ENCODE data around the gene IQCB1. TPM values are rescaled to one million over a fixed set of nuclear protein-coding genes. Genes with fewer than 3 reads are reported as not detected.
"Not testable (repeated sequence)": the region's sequence is repeated elsewhere in the genome, so short reads cannot be mapped to it uniquely, and the experiment has no call there.

Gene IQCB1
- total RNA-seq, 2 experiments from 2014 or later = 45.4 to 51.6 TPM

GRCh38 chr3:121781611-121782010, 53.2 kb downstream of the IQCB1 start:
- Mint-ChIP-seq H3K9me3 (no peaks in the 10 kb centered on the region), H3K4me1 (ENCODE audit: low read depth) (no peaks in the 10 kb centered on the region), H3K27me3 (no peaks in the 10 kb centered on the region), H3K4me3 (no peak overlapping the region), H3K27ac (no peak overlapping the region), H3K36me3 (ENCODE audit: low read depth) (peaks cover 66% of the 10 kb centered on the region)
- ChIA-PET CTCF (no interaction called here), POLR2A (interaction anchor here (0.7 kb wide), 1 partner anchor 493 kb away, joined by 3 read pairs; no protein-coding TSS in a partner anchor)
- intact Hi-C loops (cut with micrococcal nuclease) = no loop called here
- DNase-seq (no peak), ATAC-seq (no peak)
- TF ChIP-seq CTCF (IDR thresholded peaks at IDR 0.05) = no peak

GRCh38 chr3:121775095-121775494, 59.8 kb downstream of the IQCB1 start:
- H3K27me3 Mint-ChIP-seq; ATAC-seq; H3K27ac Mint-ChIP-seq; H3K4me3 Mint-ChIP-seq; intact Hi-C loops (cut with micrococcal nuclease); CTCF ChIA-PET; DNase-seq; H3K9me3 Mint-ChIP-seq; H3K4me1 Mint-ChIP-seq (ENCODE audit: low read depth): not testable (repeated sequence)
- POLR2A ChIA-PET = interaction anchor here (0.8 kb wide), 1 partner anchor 23 kb away, joined by 3 read pairs; no protein-coding TSS in a partner anchor
- peaks cover 70% of the 10 kb centered on the region for H3K36me3 Mint-ChIP-seq (ENCODE audit: low read depth)

GRCh38 chr3:121769246-121769645, 65.6 kb downstream of the IQCB1 start:
- peaks cover 1% of the 10 kb centered on the region for H3K27me3 Mint-ChIP-seq
- H3K4me1 Mint-ChIP-seq (ENCODE audit: low read depth) = no peaks in the 10 kb centered on the region
- no peak for TF ChIP-seq CTCF (IDR thresholded peaks at IDR 0.05)
- no peak overlapping the region for H3K4me3 Mint-ChIP-seq
- H3K27ac Mint-ChIP-seq = no peak overlapping the region
- no peak for ATAC-seq
- ChIA-PET POLR2A (interaction anchor here (1.0 kb wide), 1 partner anchor 51 kb away, joined by 3 read pairs; no protein-coding TSS in a partner anchor), CTCF (no interaction called here)
- intact Hi-C loops (cut with micrococcal nuclease) = no loop called here
- no peaks in the 10 kb centered on the region for H3K9me3 Mint-ChIP-seq
- no peak for DNase-seq
- H3K36me3 Mint-ChIP-seq (ENCODE audit: low read depth) = peaks cover 41% of the 10 kb centered on the region

- no peaks in the 10 kb centered on the region for H3K4me1 Mint-ChIP-seq (ENCODE audit: low read depth)
- ChIA-PET POLR2A (interaction anchor here (0.6 to 1.0 kb wide), 3 partner anchors 52 to 264 kb away, joined by 3 read pairs; no protein-coding TSS in a partner anchor), CTCF (no interaction called here)
- H3K9me3 Mint-ChIP-seq = no peaks in the 10 kb centered on the region
- TF ChIP-seq CTCF (IDR thresholded peaks at IDR 0.05) = no peak
- H3K27me3 Mint-ChIP-seq = peaks cover 1% of the 10 kb centered on the region
- DNase-seq (no peak), ATAC-seq (no peak)
- no peak overlapping the region for H3K4me3 Mint-ChIP-seq
- intact Hi-C loops (cut with micrococcal nuclease) = no loop called here
- no peak overlapping the region for H3K27ac Mint-ChIP-seq
- H3K36me3 Mint-ChIP-seq (ENCODE audit: low read depth) = peaks cover 34% of the 10 kb centered on the region
Observed at GRCh38 chr3:121768452-121768851, 66.4 kb downstream of the IQCB1 start.

GRCh38 chr3:121759541-121760202, 75.2 kb downstream of the IQCB1 start:
- DNase-seq (no peak), ATAC-seq (no peak)
- no peak overlapping the region for H3K4me3 Mint-ChIP-seq
- intact Hi-C loops (cut with micrococcal nuclease) = no loop called here
- POLR2A ChIA-PET = interaction anchor here (0.7 kb wide), 1 partner anchor 13 kb away, joined by 6 read pairs; no protein-coding TSS in a partner anchor
- no peaks in the 10 kb centered on the region for H3K27me3 Mint-ChIP-seq
- H3K9me3 Mint-ChIP-seq = no peaks in the 10 kb centered on the region
- H3K4me1 Mint-ChIP-seq (ENCODE audit: low read depth) = no peaks in the 10 kb centered on the region
- H3K36me3 Mint-ChIP-seq (ENCODE audit: low read depth) = no peaks in the 10 kb centered on the region
- no peak overlapping the region for H3K27ac Mint-ChIP-seq
- CTCF ChIA-PET = no interaction called here
- TF ChIP-seq CTCF (IDR thresholded peaks at IDR 0.05) = no peak

Measured in activated CD8-positive, alpha-beta T cell treated with anti-CD3 and anti-CD28 coated beads for 36 hours (primary cell).